HG03097 (cell line): ENCODE measurements around the gene RAPSN.

Experiments
- ATAC-seq: cut with Tn5 transposase; IDR thresholded peaks from one replicate; pipeline ENCODE4 v1.9.1; 2021; ENCODE audit not compliant: unreplicated experiment, low FRiP score

The RAPSN gene

DNA sequence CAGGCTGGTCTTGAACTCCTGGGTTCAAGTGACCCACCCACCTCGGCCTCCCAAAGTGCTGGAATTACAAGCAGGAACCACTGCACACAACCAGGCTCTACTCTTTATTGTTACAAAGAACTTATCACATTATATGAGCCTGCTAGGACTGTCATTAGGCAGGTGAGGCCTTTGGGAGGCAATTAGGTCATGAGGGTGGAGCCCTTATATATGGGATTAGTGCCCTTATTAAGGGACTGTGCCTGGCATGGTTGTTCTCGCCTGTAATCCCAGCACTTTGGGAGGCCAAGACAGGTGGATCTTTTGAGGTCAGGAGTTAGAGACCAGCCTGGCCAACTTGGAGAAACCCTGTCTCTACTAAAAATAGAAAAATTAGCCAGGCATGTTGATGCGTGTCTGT lies 12.2 kb downstream of the RAPSN start:
- no peak for ATAC-seq

DNA sequence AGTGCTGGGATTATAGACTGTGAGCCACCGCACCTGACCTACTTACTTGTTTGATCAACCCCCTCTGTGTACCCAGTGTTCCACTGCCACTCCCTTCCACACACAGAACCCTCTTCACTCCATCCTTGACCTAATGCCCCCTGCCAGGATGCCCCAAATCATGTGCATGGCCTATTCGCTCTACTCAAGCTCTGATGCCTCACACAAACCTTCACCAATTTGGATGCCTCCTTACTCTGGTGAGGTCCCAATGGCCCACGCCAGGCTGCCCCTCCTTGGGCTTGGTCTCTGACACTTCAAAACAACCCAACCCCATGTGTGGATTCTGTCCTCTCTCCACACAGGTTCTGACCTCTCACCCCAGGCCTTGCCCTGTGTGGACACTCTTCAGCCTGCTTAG lies 13.2 kb downstream of the RAPSN start:
- no peak for ATAC-seq

DNA sequence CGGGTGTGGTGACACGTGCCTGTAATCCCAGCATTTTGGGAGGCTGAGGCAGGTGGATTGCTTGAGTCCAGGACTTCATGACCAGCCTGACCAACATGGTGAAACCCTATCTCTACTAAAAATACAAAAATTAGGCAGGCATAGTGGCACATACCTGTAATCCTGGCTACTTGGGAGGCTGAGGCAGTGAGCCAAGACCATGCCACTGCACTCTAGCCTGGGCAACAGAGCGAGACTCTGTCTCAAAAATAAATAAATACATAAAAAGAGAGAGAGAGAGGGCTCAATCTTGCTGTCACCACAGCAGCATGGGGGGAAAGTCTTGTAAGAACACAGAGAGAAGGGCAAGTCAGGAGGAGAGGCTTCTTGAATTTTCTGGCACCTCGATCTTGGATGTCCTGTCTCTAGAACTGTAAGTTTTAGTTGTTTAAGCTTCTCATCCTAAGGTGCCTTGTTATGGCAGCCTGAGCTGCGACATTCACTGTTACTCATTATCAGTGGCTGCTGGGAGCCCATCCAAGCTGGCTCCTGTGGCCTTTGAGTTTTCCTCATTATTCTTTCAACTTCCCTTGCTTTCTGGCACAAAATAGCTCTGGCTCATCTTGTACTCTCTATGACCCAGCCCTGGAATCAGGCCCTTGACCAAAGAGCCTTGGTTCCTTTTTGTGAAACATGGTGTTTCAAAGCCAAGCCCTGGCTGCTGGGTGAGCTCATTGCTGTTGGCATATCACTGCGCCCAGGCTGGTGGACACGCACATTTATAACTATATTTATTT lies 14.7 kb downstream of the RAPSN start:
- ATAC-seq = no peak

DNA sequence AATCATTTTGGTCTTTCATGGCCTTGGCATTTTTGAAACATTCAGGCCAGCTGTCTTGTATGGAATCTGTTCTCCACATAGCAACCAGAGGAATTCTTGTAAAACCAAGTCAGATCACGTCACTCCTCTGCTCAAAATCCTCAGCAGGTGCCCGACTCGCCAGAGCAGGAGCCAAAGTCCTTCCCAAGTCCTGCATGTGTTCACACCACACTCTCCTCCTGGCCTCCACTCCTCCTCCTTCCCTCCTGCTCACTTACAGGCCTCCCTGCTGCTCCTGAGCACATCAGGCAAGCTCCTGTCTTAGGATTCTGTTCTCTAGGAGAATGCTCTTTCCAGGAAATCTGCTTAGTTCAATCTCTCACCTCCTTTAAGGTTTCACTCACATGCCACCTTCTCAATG lies 15.8 kb downstream of the RAPSN start:
- ATAC-seq = no peak

DNA sequence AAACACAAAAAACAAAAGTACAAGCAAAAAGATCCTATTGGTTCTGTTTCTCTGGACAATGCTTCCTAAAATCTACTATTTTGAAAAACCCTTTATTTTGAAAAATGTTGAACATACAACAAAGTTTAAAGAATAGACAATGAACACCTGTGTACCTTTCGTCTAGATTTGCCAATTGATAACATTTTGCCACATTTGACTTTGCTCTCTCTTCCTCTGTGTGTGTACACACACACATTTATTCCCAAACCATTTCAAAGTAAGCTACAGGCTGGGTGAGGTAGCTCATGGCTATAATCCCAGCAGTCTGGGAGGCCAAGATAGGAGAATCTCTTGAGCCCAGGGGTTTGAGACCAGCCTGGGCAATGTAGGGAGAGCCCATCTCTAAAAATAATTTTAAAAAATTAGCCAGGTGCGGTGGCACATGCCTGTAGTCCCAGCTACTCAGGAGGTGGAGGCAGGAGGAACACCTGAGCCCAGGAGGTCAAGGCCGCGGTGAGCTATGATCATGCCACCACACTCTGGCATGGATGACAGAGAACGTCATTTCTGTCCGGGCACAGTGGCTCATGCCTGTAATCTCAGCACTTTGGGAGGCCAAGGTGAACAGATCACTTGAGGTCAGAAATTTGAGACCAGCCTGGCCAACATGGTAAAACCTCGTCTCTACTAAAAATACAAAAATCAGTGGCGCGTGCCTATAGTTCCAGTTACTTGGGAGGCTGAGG lies 17.4 kb downstream of the RAPSN start:
- ATAC-seq = no peak

DNA sequence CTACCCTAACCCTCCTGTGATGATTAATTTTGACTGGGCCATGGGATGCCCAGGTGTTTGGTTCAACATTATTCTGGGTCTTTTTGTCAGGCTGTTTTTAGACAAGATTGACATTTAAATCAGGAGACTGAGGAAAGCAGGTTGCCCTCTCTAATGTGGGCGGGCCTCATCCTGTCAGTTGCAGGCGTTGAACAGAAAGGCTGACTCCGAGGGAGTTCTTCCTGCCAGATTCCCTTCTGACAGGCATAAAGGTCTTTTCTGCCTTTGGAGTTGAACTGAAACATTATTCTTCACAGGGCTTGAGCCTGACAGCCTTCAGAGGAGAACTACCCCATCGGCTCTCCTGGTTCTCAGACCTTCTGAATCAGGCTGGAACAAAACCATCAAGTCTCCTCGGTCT lies 18.4 kb downstream of the RAPSN start:
- ATAC-seq = no peak

DNA sequence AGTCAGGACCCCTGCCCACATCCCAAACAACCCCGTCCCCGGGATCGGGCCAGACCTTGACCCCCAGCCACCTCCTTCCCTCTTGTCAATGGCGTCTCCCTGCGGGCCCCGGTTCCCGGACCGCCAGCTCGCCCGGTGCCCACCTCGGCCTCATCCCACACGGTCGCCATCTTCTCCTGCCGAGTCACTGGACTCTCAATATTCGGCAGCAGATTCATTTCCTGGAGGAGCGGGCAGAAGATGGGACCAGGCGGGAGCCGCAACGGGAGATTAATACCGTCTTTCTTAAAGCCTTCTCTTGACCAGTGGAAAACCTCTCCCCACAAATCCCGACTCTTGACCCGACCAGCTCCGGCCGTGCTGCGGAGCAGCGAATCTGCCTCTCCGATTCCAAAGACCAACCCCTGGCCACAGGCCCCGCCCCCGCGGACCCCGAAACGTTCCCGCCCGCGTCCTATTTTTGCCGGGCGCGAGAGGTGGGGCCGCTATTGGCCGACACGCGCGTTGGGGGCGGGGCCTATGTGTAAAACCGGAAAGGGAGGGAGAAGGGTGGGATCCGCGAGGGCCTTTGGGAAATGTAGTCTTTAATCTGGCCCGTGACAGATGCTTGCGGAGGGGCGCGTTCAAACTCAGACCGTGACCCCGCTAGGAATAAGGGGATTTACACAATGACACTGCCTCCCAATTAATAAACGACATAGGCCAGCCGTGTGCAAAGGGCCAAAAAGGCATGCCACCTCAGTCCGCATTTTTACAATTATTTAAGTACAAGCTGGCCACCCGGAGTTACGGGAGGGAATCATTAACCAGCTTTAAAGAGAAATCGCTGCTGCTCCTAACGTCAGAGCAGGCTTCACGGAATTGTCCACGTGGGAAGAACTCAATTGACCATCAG lies 22.6 kb downstream of the RAPSN start, which contains the start of gene PSMC3:
PSMC3 (minus strand) TSS at position 378 of the 895 bp plus-strand sequence; CDS start at position 218, 160 bp downstream.
- peak; percentile 83 for ATAC-seq

DNA sequence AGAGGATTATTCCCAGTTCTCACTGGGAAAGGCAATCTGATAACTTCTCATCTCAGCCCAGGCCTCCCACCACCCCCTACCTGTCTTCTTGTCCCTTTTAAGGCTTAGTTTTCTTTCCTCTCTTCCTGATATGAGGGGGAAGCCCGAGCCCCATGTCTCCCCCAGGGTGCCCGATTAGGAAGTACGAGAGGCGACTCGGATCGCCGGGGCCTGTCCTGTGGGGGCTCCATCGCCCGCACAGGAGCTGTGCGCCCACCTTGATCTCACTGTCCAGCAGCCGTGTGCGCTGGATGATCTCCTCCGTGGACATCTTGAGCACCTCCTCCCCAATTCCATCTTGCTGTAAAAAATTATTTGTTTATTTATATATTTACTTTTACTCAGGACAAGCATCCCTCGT lies 23.3 kb downstream of the RAPSN start:
- ATAC-seq = no peak

DNA sequence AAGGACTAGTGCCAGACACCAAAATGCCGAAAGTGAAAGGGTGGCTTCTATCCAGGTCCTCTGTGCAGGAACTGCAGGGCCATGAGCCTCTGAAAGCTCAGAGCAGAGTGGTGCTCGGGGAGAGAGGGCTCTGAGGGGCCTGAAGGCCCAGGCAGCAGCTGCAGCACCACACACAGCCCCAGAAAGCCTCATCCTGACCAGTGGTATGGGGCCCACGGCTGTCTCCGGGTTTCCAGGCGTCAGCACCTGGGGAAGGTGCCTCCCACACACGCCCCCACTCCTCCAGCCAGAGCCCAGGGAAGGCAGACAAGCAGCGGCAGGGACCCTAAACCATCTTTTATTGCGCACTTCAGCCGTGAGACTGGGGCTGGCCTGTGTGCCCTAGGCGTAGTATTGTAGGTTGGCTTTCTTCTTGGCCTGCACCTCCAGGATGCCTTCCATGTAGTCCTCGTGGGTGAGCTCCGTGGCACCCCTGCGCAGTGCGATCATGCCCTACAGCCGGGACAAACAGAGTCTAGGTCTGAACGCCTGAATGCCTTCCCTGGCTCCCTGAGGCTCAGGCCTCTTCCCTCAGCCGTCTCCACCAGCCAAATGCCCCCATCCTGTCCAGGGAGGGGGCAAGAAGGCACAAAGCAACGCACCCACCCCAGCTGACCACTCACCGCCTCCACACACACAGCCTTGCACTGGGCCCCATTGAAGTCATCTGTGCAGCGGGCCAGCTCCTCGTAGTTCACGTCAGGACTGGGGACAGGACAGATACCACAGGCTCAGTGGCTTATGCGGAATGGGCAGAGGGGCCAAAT lies 30.3 kb downstream of the RAPSN start:
- ATAC-seq = no peak

DNA sequence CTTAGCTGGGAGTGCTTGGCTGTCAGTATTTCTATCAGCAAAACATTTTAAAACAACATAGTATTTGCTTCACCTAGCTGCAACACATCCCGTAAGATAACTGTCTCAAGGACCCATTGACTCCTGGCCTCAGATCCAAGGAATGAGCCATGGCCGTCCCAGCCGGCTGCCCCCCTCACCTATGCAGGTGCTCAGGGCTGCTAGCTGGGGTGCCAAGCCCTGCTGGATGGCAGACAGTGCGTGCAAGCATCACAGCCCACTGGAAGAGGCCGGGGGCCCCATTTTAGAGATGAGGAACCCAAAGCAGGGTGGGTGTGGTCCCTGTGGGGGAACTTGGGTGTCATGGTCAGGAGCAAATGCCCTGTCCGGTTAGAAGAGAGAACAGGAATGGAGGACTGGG lies 31.2 kb downstream of the RAPSN start:
- no peak for ATAC-seq

DNA sequence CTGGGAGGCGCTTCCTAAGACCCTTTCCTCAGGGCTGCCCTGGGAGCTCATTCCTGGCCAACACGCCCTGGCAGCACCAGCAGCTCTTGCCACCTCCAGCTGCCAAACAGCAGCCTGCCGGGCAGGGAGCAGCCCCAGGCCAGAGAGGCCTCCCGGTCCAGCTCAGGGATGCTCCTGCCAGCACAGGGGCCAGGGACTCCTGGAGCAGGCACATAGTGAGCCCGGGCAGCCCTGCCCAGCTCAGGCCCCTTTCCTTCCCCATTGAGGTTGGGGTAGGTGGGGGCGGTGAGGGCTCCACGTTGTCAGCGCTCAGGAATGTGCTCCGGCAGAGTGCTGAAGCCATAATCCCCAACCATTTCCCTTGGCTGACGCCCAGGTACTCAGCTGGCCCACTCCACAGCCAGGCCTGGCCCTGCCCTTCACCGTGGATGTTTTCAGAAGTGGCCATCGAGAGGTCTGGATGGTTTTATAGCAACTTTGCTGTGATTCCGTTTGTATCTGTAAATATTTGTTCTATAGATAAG lies 32.9 kb downstream of the RAPSN start:
- no peak for ATAC-seq

DNA sequence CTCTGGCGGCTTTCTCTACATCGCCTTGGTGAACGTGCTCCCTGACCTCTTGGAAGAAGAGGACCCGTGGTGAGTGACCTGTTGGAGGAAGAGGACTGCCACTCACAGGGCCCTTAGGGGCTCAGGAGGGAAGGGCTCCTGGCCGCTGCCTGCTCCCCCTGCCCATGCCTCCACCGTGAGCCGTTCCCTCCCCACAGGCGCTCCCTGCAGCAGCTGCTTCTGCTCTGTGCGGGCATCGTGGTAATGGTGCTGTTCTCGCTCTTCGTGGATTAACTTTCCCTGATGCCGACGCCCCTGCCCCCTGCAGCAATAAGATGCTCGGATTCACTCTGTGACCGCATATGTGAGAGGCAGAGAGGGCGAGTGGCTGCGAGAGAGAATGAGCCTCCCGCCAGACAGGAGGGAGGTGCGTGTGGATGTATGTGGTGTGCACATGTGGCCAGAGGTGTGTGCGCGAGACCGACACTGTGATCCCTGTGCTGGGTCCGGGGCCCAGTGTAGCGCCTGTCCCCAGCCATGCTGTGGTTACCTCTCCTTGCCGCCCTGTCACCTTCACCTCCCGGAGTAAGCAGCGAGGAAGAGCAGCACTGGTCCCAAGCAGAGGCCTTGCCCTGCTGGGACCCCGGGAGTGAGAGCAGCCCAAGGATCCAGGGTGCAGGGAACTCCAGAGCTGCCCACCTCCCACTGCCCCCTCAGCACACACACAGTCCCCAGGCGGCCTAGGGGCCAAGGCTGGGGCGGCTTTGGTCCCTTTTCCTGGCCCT lies 33.7 kb downstream of the RAPSN start:
- no peak for ATAC-seq

DNA sequence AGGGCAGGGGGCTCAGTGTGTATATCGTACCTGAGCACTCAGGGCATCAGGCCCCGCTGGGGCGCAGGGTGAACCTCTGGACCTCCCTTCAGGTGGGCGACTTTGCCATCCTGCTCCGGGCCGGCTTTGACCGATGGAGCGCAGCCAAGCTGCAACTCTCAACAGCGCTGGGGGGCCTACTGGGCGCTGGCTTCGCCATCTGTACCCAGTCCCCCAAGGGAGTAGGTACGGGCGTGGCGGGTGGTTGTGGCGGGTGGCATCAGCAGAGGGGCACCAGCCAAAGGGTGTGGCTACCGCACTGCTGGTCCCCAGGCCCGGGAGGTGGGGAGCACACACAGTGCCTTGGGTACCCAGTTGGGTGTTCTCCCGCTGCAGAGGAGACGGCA lies 34.3 kb downstream of the RAPSN start:
- ATAC-seq = no peak

DNA sequence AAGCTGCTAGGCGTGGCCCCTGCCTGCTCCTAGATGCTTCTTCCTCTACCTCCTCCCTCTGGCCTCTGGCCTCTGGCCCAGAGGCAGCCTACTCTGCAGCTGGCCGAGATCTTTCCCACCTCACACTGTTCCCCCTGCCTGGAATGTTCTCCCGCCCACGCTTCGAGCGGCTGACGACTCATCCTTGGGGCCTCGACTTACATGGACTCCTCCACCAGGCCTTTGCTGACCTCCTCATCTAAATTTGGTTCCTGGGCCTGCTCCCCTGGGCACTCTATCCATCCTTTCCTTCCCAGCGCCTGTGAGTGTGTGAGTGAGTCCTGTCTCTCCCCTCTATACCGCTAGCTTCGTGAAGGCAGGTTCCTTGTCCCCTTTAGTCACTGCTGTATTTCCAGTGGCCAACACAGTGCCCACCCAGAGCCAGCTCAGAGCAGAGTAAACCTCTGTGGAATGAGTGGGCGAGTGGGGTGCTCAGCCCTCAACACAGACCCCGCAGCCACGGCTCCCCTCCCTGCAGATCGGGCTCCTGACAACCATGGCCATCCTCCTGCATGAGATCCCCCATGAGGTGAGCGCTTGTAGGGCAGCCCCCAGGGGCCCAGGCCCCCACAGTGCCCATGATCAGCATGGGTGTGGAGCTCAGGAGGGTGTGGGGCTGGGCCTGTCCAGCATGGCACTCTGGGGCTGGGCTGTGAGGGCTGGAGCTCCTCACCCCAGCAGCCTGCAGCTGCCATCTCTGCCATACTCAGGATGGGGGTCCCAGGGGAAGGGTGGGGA lies 34.8 kb downstream of the RAPSN start:
- no peak for ATAC-seq

DNA sequence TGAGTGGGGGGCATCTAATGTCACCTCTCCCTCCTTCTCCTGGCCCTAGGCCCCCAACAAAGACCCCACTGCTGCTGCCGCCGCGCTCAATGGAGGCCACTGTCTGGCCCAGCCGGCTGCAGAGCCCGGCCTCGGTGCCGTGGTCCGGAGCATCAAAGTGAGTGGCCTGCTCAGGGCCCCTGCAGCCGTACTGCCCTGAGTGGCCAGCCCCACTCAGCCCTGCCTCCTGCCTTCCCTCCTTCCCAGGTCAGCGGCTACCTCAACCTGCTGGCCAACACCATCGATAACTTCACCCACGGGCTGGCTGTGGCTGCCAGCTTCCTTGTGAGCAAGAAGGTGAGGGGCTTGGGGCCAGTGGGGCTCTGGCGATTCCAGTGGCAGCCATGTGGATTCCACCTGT lies 35.6 kb downstream of the RAPSN start:
- ATAC-seq = no peak

DNA sequence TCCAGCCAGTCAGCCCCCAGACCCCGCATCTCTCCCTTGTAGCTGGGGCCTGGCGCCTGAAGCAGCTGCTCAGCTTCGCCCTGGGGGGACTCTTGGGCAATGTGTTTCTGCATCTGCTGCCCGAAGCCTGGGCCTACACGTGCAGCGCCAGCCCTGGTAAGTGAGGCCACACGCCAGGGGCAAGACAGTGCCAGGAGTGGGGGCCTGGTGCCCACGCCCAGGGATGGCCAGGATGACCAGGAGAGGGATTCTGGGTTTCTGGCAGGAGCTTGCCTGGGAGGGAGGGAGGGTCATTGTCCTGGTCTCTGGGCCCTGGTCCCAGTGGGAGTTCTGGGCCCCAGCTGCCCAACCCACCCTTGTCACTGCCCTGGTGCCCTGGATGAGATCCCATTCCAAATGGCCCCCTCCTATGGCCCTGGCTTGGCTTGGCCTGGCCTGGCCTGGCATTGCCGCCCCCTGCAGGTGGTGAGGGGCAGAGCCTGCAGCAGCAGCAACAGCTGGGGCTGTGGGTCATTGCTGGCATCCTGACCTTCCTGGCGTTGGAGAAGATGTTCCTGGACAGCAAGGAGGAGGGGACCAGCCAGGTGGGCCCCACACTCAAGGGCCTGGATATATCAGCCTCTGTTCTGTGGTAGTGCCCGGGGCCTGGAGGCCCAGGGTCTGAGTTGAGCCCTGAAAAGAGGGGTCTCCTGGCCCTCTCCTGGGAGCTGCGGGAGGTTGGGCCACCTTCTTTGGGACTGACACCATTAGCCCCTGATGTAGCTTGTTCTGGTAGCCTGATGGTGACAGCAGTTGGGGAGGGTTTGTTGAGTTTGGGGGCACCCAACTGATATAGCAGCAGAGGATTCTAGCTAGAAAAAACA lies 36.8 kb downstream of the RAPSN start:
- ATAC-seq = no peak

DNA sequence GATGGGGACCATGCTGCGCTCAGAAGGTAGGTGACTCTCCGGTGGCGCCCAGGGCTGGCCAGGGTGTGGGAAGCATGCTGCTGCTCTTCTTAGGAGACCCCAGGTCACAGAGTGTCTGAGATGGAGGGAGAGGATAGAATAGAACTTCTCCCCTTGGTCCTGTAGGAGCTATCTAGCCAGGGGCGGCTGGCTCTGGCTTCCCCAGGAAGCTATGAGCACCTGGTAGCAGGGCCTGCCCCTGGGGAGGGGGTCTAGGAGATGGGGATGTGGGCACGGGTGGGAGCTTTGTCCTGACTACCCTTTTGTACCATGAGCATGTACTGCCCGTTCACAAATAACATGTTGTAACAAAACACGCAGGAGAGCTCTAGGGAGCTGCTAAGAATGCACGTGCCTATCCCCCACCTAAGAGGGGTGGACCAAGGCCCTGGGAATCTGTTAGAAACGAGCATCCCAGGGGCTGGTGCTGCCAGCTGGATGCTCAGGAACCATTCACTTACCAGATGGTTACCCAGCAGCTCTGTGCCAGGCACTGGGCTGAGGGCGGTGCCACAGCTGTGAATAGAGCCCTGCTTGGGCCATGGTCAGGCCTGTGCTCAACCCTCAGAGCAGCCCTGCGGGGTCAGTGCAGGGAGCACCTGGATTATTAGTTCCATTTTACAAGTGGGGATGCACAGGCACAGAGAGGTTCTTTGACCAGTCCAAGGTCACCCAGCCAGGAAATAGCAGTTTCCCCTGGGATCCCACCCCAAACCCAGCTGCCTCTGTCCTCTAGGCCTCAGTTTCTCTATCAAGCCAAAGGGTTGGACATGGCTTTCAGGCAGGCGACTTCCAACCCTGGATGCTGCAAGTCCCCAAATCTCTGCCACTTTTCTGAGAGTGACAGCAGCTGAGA lies 38.3 kb downstream of the RAPSN start:
- no peak for ATAC-seq
